Measurements from ENCODE around the gene TWIST2.

DNA sequence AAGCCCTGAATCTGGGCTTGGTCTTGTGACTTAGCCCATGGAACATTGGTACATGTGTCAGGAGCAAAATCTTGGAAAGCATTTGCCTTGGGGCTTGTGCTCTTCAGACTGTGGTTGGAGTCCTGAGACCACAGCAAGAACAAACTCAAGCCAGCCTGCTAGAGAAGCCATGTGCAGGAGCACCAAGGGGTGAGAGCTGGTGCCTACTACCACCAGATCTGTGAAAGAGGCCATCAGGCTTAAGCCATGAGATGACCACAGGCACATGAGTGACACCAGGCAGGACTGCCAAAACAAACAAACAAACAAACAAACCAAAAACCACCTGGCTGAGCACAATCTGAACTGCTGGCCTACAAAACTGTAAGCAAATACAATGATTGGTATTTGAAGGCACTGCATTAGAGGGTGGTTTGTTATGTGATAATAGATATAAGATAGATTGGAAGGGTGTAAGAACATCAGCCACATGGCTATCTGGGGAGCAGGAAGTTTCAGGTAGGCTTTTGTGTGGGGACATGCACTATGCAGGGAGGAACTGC, 9.0 kb upstream of the TWIST2 start:
- no peak for TF ChIP-seq CREM (IDR thresholded peaks at IDR 0.05; ENCODE audit: low read depth)
- TF ChIP-seq PHB (CRISPR knock-in tag; IDR thresholded peaks at IDR 0.05): no peak
- TF ChIP-seq, protein P1, sequence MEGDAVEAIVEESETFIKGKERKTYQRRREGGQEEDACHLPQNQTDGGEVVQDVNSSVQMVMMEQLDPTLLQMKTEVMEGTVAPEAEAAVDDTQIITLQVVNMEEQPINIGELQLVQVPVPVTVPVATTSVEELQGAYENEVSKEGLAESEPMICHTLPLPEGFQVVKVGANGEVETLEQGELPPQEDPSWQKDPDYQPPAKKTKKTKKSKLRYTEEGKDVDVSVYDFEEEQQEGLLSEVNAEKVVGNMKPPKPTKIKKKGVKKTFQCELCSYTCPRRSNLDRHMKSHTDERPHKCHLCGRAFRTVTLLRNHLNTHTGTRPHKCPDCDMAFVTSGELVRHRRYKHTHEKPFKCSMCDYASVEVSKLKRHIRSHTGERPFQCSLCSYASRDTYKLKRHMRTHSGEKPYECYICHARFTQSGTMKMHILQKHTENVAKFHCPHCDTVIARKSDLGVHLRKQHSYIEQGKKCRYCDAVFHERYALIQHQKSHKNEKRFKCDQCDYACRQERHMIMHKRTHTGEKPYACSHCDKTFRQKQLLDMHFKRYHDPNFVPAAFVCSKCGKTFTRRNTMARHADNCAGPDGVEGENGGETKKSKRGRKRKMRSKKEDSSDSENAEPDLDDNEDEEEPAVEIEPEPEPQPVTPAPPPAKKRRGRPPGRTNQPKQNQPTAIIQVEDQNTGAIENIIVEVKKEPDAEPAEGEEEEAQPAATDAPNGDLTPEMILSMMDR (IDR thresholded peaks at IDR 0.05 in 2 of 3, conservative IDR thresholded peaks at IDR 0.05 in 1 of 3; ENCODE audit: insufficient read depth in 2 of 3, low read depth in 1 of 3, low read length in 3 of 3): no peak
- no peak for TF ChIP-seq ZNF12 (CRISPR knock-in tag; IDR thresholded peaks at IDR 0.05)
- TF ChIP-seq, protein P2, sequence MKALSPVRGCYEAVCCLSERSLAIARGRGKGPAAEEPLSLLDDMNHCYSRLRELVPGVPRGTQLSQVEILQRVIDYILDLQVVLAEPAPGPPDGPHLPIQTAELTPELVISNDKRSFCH (CRISPR knock-in tag; IDR thresholded peaks at IDR 0.05): no peak
- TF ChIP-seq, protein P2 (tag; IDR thresholded peaks at IDR 0.05): no peak
- no peak for TF ChIP-seq HNRNPUL1 (IDR thresholded peaks at IDR 0.05; ENCODE audit: low read length)
- no peak for TF ChIP-seq TEAD4 (IDR thresholded peaks at IDR 0.05; ENCODE audit: low read length)
- TF ChIP-seq TEAD4 (CRISPR knock-in tag; IDR thresholded peaks at IDR 0.05; ENCODE audit: borderline replicate concordance): no peak
- TF ChIP-seq GABPB1 (CRISPR knock-in tag; IDR thresholded peaks at IDR 0.05): no peak
- no peak for TF ChIP-seq NR3C1 (CRISPR knock-in tag; IDR thresholded peaks at IDR 0.05)
- TF ChIP-seq, protein P3, sequence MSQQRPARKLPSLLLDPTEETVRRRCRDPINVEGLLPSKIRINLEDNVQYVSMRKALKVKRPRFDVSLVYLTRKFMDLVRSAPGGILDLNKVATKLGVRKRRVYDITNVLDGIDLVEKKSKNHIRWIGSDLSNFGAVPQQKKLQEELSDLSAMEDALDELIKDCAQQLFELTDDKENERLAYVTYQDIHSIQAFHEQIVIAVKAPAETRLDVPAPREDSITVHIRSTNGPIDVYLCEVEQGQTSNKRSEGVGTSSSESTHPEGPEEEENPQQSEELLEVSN (IDR thresholded peaks at IDR 0.05; ENCODE audit: borderline replicate concordance in 1 of 2, extremely low read depth in 1 of 2, insufficient read depth in 1 of 2, insufficient read length in 1 of 2, low read depth in 1 of 2, low read length in 1 of 2, poor library complexity in 1 of 2, severe bottlenecking in 1 of 2): no peak
- TF ChIP-seq CHCHD3 (CRISPR knock-in tag; IDR thresholded peaks at IDR 0.05): no peak
- no peak for TF ChIP-seq NCOA6 (IDR thresholded peaks at IDR 0.05)
- no peak for TF ChIP-seq ZNF830 (CRISPR knock-in tag; IDR thresholded peaks at IDR 0.05)

Data from K562 (cell line).